Transverse colon (tissue), 4 donors: ENCODE measurements around the gene ACTL9. TPM values are rescaled to one million over a fixed set of nuclear protein-coding genes. Genes with fewer than 3 reads are reported as not detected.

ENCODE experiments used
- DNase-seq: peaks from one replicate; pipeline ENCODE4 v3.0.0-alpha.2; 2019
- H3K27ac ChIP-seq, 4 donors: fragments of 200-600 bp; sonication (generic); 2 replicates each; pipeline ENCODE4 v1.5.1; 2016 to 2018; ENCODE audit warnings: inconsistent platforms in 4 of 4
- H3K27me3 ChIP-seq: fragments of 200-600 bp; sonication (generic); 2 replicates; pipeline ENCODE4 v1.5.1; 2017; ENCODE audit warnings: inconsistent platforms
- H3K36me3 ChIP-seq, 4 donors: fragments of 200-600 bp; sonication (generic); 2 replicates each; pipeline ENCODE4 v1.5.1; 2017 to 2019; ENCODE audit warnings: inconsistent platforms in 4 of 4
- H3K4me1 ChIP-seq, 4 donors: fragments of 200-600 bp; sonication (generic); 2 replicates each; pipeline ENCODE4 v1.5.1; 2017 to 2020; ENCODE audit warnings: inconsistent platforms in 4 of 4
- H3K4me3 ChIP-seq, 4 donors: fragments of 200-600 bp; sonication (generic); 1 replicate in 1 of 4; 2 replicates in 3 of 4; pipeline versions ENCODE4 v1.5.1 to v1.6.1; 2017 to 2019; ENCODE audit warnings: inconsistent platforms in 4 of 4
- H3K9me3 ChIP-seq, 2 donors: fragments of 200-600 bp; sonication (generic); 2 replicates each; pipeline ENCODE4 v1.5.1; 2017 to 2019; ENCODE audit warnings: inconsistent platforms in 2 of 2
- CTCF ChIP-seq, 5 experiments: fragments of 200-600 bp in 3 of 5; fragments of 450-650 bp in 2 of 5; sonication (generic) in 3 of 5; IDR thresholded peaks; 1 replicate in 2 of 5; 2 replicates in 3 of 5; pipeline ENCODE4 v1.5.1; 2016 to 2017; ENCODE audit warnings: antibody characterized with exemption in 5 of 5, inconsistent platforms in 3 of 5, mild to moderate bottlenecking in 2 of 5, moderate library complexity in 1 of 5
- EP300 ChIP-seq: sonication (generic); formaldehyde crosslinking; IDR thresholded peaks from one replicate; pipeline ENCODE4 v1.6.1; 2017; ENCODE audit warnings: antibody characterized with exemption, low read depth
- POLR2A ChIP-seq: fragments of 450-650 bp; IDR thresholded peaks from one replicate; pipeline ENCODE4 v1.6.1; 2016; ENCODE audit warnings: antibody characterized with exemption, mild to moderate bottlenecking, moderate library complexity
- POLR2AphosphoS5 ChIP-seq, 3 donors: sonication (generic); formaldehyde crosslinking; IDR thresholded peaks; one replicate each; pipeline ENCODE4 v1.6.1; 2016; ENCODE audit warnings: antibody characterized with exemption in 3 of 3
- WGBS, 2 donors: methylation state at CpG; one replicate each; pipeline ENCODE4 v1.1.5; 2018; ENCODE audit warnings: low coverage in 1 of 2; 5-methylcytosine and 5-hydroxymethylcytosine counted together
- in situ Hi-C, 4 donors: fragments of 200-750 bp; cut with MboI; loops; one replicate each; pipeline versions ENCODE4 v1.15.0 to v1.15.1; 2017; ENCODE audit warnings: low sequenced_read_pairs in 3 of 4, low pct_ligation_motif_present in 1 of 4, low pct_unique_long_range_greater_than_20kb in 1 of 4
- intact Hi-C: fragments of 100-400 bp; cut with DNase I; formaldehyde crosslinking; loops from one replicate; pipeline ENCODE4 v1.15.1; 2023; ENCODE audit warnings: low total_unique reads
- total RNA-seq, 4 donors: library from RNA; depleted of rRNA; stranded (reverse); fragments of >200 nt; gene quantifications; one replicate each; pipeline ENCODE4 v1.1.0, GENCODE V29; 2016

Gene ACTL9
- total RNA-seq, 4 donors from 2014 or later = not detected

GRCh38 chr19:8682931-8683330 lies 15.7 kb downstream of the ACTL9 start:
- in situ Hi-C loops = no loop called here
- 67% methylated on average over 1 of the region's 1 CpG; no CpG with 5 or more reads in 1 of the 2 donors for WGBS, 2 donors
- no peaks in the 10 kb centered on the region for H3K9me3 ChIP-seq

GRCh38 chr19:8682472-8682871 lies 16.1 kb downstream of the ACTL9 start:
- intact Hi-C loops (no loop called here), in situ Hi-C loops (no loop called here)
- no peaks in the 10 kb centered on the region for H3K27me3 ChIP-seq
- no peak for DNase-seq
- 37 to 44% methylated on average over 2 of the region's 2 CpGs for WGBS, 2 donors
- no peaks in the 10 kb centered on the region for H3K36me3 ChIP-seq
- no peak overlapping the region for H3K27ac ChIP-seq
- H3K9me3 ChIP-seq = no peaks in the 10 kb centered on the region
- H3K4me3 ChIP-seq = no peak overlapping the region
- H3K4me1 ChIP-seq = no peaks in the 10 kb centered on the region
- TF ChIP-seq POLR2A (no peak), EP300 (no peak), POLR2AphosphoS5 (IDR thresholded peaks at IDR 0.05) (no peak), CTCF (IDR thresholded peaks at IDR 0.05) (no peak)

More at GRCh38 chr19:8682931-8683330, 15.7 kb downstream of the ACTL9 start:
- no peak for TF ChIP-seq POLR2AphosphoS5 (IDR thresholded peaks at IDR 0.05)
- DNase-seq = no peak
- Histone ChIP-seq H3K27me3 (no peaks in the 10 kb centered on the region), H3K27ac (no peak overlapping the region), H3K4me3 (no peak overlapping the region), H3K4me1 (no peaks in the 10 kb centered on the region), H3K36me3 (no peaks in the 10 kb centered on the region)
- intact Hi-C loops = no loop called here

GRCh38 chr19:8681345-8682029 lies 17.1 kb downstream of the ACTL9 start:
- Histone ChIP-seq H3K4me3 (no peak overlapping the region), H3K9me3 (no peaks in the 10 kb centered on the region), H3K36me3 (no peaks in the 10 kb centered on the region), H3K27me3 (no peaks in the 10 kb centered on the region), H3K27ac (no peak overlapping the region), H3K4me1 (no peaks in the 10 kb centered on the region)
- in situ Hi-C loops (no loop called here), intact Hi-C loops (no loop called here)
- 63 to 67% methylated on average over 2 of the region's 2 CpGs for whole genome bisulfite sequencing, 2 donors
- no peak for DNase-seq
- TF ChIP-seq CTCF (IDR thresholded peaks at IDR 0.05) (no peak), POLR2AphosphoS5 (IDR thresholded peaks at IDR 0.05) (no peak), EP300 (no peak), POLR2A (no peak)

- Histone ChIP-seq H3K27me3 (no peaks in the 10 kb centered on the region), H3K36me3 (no peaks in the 10 kb centered on the region), H3K4me3 (no peak overlapping the region), H3K27ac (no peak overlapping the region), H3K4me1 (no peaks in the 10 kb centered on the region), H3K9me3 (no peaks in the 10 kb centered on the region)
- in situ Hi-C loops (no loop called here), intact Hi-C loops (no loop called here)
- TF ChIP-seq POLR2A (no peak), POLR2AphosphoS5 (IDR thresholded peaks at IDR 0.05) (no peak), CTCF (IDR thresholded peaks at IDR 0.05) (no peak), EP300 (no peak)
- 71 to 94% methylated on average over 2 to 5 of the region's 5 CpGs for whole genome bisulfite sequencing, 2 donors
- DNase-seq = no peak
Measured at GRCh38 chr19:8680676-8681344, 17.8 kb downstream of the ACTL9 start.
